HL-60 (cell line): ENCODE measurements around the gene NFATC4.

Experiments
- DNase-seq, 2 experiments: peaks; one replicate each; pipeline ENCODE4 v3.0.0-alpha.2; 2010 to 2020; ENCODE audit warnings: low read depth in 1 of 2, low spot score in 1 of 2
- H3K27ac ChIP-seq: fragments of 250-450 bp; sonication (Bioruptor Pico); replicated peaks from 2 replicates; pipeline ENCODE4 v1.5.1; 2020; ENCODE audit warnings: mild to moderate bottlenecking, moderate library complexity
- H3K27me3 ChIP-seq: fragments of 250-450 bp; sonication (Bioruptor Pico); 2 replicates; pipeline ENCODE4 v1.5.1; 2021; ENCODE audit warnings: mild to moderate bottlenecking, moderate library complexity; ENCODE audit not compliant: insufficient read depth, poor library complexity, severe bottlenecking
- H3K4me3 ChIP-seq: replicated peaks from 2 replicates; pipeline ENCODE4 v1.5.1; 2011; ENCODE audit warnings: mild to moderate bottlenecking, control low read depth, low read length; ENCODE audit not compliant: insufficient read depth
- CTCF ChIP-seq: IDR thresholded peaks from one replicate; pipeline ENCODE4 v1.5.1; 2011; ENCODE audit warnings: low read length, control low read depth, inconsistent platforms; ENCODE audit not compliant: insufficient read depth
- GABPA ChIP-seq: IDR thresholded peaks from 2 replicates; pipeline ENCODE4 v1.6.1; 2012; ENCODE audit warnings: low read depth
- POLR2AphosphoS5 ChIP-seq: IDR thresholded peaks from 2 replicates; pipeline ENCODE4 v1.6.1; 2012; ENCODE audit warnings: low read depth
- REST ChIP-seq: IDR thresholded peaks from 2 replicates; pipeline ENCODE4 v1.6.1; 2012; ENCODE audit warnings: low read depth; ENCODE audit not compliant: insufficient replicate concordance
- SPI1 ChIP-seq: IDR thresholded peaks from 2 replicates; pipeline ENCODE4 v1.6.1; 2012; ENCODE audit warnings: low read depth, mild to moderate bottlenecking, borderline replicate concordance

The NFATC4 gene

GRCh38 chr14:24331731-24332267 is 36.2 kb upstream of the NFATC4 start:
- TF ChIP-seq SPI1 (no peak), CTCF (no peak), GABPA (no peak), REST (no peak), POLR2AphosphoS5 (no peak)
- 0 out of 2 replicates have a peak overlapping the region, but pooled peaks have one; percentile 10 for H3K4me3 ChIP-seq
- H3K27me3 ChIP-seq, result peaks cover 10% of the 10 kb centered on the region
- H3K27ac ChIP-seq, result peak overlapping the region; percentile 31; the same call in 1 of the 2 replicates
- peak in 1 of 2 experiments; percentile 56 for DNase-seq

- peak; percentile 68 to 94 for DNase-seq
- H3K27me3 ChIP-seq, result peaks cover 10% of the 10 kb centered on the region
- TF ChIP-seq GABPA, result no peak
- no peak for TF ChIP-seq SPI1
- no peak for TF ChIP-seq REST
- peak; percentile 50 for TF ChIP-seq POLR2AphosphoS5
- TF ChIP-seq CTCF, result peak; percentile 88
- H3K4me3 ChIP-seq, result no peak overlapping the region
- H3K27ac ChIP-seq, result no peak overlapping the region
Measured at GRCh38 chr14:24332268-24332993, 35.6 kb upstream of the NFATC4 start.

GRCh38 chr14:24334431-24335291 is 33.3 kb upstream of the NFATC4 start, which contains the start of gene ADCY4:
TSS of gene ADCY4 (minus strand) at chr14:24335071. CDS start at chr14:24334652, 419 bp downstream.
- peak in 1 of 2 experiments; percentile 2 for DNase-seq
- Histone ChIP-seq H3K4me3 (peak within 1 kb of the TSS; percentile 15), H3K27ac (no peak within 1 kb of the TSS), H3K27me3 (peaks cover 10% of the 10 kb centered on the region)
- TF ChIP-seq POLR2AphosphoS5 (no peak), SPI1 (no peak), REST (no peak), GABPA (no peak), CTCF (no peak)
